Heart left ventricle (tissue), 16 donors: ENCODE data around the gene TXN2. TPM values are rescaled to one million over a fixed set of nuclear protein-coding genes. Genes with fewer than 3 reads are reported as not detected.

Experiments used
- ATAC-seq, 4 donors: fragments of 200-7000 bp; cut with Tn5 transposase; one replicate each; pipeline ENCODE4 v1.9.1; 2020 to 2022; ENCODE audit warnings: moderate library complexity in 4 of 4, mild to moderate bottlenecking in 3 of 4, moderate number of reproducible peaks in 1 of 4
- DNase-seq, 5 donors: peaks; one replicate each; pipeline ENCODE4 v3.0.0-alpha.2; 2020
- H3K27ac ChIP-seq, 12 donors: fragments of 200-600 bp; sonication (generic) in 4 of 12; one replicate each; pipeline versions ENCODE4 v1.5.0 to v1.8.0; 2016 to 2022; ENCODE audit warnings: mild to moderate bottlenecking in 2 of 12
- H3K27me3 ChIP-seq, 9 donors: fragments of 200-600 bp; sonication (generic) in 2 of 9; one replicate each; pipeline versions ENCODE4 v1.5.1 to v1.8.0; 2016 to 2022; ENCODE audit warnings: mild to moderate bottlenecking in 3 of 9
- H3K36me3 ChIP-seq, 9 donors: fragments of 200-600 bp; sonication (generic) in 2 of 9; one replicate each; pipeline versions ENCODE4 v1.5.0 to v1.8.0; 2018 to 2022; ENCODE audit warnings: mild to moderate bottlenecking in 2 of 9
- H3K4me1 ChIP-seq, 12 donors: fragments of 200-600 bp; sonication (generic) in 4 of 12; one replicate each; pipeline versions ENCODE4 v1.5.0 to v1.8.0; 2016 to 2022; ENCODE audit warnings: mild to moderate bottlenecking in 3 of 12
- H3K4me3 ChIP-seq, 12 donors: fragments of 200-600 bp; sonication (generic) in 4 of 12; one replicate each; pipeline versions ENCODE4 v1.5.0 to v1.8.0; 2017 to 2022; ENCODE audit warnings: mild to moderate bottlenecking in 9 of 12, moderate library complexity in 4 of 12
- H3K9me3 ChIP-seq, 12 donors: fragments of 200-600 bp; sonication (generic) in 4 of 12; one replicate each; pipeline versions ENCODE4 v1.5.0 to v1.8.0; 2016 to 2022; ENCODE audit warnings: mild to moderate bottlenecking in 1 of 12
- CTCF ChIP-seq, 12 donors: fragments of 200-600 bp; sonication (generic) in 4 of 12; IDR thresholded peaks; one replicate each; pipeline versions ENCODE4 v1.5.0 to v1.8.0; 2018 to 2022; ENCODE audit warnings: antibody characterized with exemption in 12 of 12, mild to moderate bottlenecking in 5 of 12
- POLR2A ChIP-seq, 2 donors: fragments of 450-650 bp; IDR thresholded peaks; one replicate each; pipeline ENCODE4 v1.6.1; 2017; ENCODE audit warnings: antibody characterized with exemption in 2 of 2, mild to moderate bottlenecking in 2 of 2, moderate library complexity in 2 of 2
- WGBS, 4 donors: extraction: QIAGEN DNeasy Blood & Tissue Kit in 2 of 4; methylation state at CpG; one replicate each; pipeline versions ENCODE4 v1.1.5 to v1.1.7; 2013 to 2018; 5-methylcytosine and 5-hydroxymethylcytosine counted together
- intact Hi-C, 10 donors: fragments of 100-400 bp; cut with DNase I; formaldehyde crosslinking; loops; one replicate each; pipeline versions ENCODE4 v1.11.1 to v1.14.2; 2022
- polyA plus RNA-seq, 2 donors: library from polyadenylated mRNA; stranded (reverse); fragments of 200-250 nt; gene quantifications; one replicate each; pipeline ENCODE4 v1.2.3, GENCODE V29; 2013
- total RNA-seq, 9 donors: library from RNA; depleted of rRNA in 2 of 9; stranded (reverse); fragments of >200 nt in 2 of 9; fragmentation: NEBNext Ultra II Directional in 3 of 9; extraction: Animal tissue kit (Norgen Biotek cat#: 25700) in 3 of 9; gene quantifications; one replicate each; pipeline versions ENCODE4 v1.1.0 to v1.2.4, GENCODE V29; 2016 to 2023
- donor health status: ischemic (EF 13 %, LVEDD 7.1; RV severe dilation, severe dysfunction).
- donor health status: healthy with polysubstance abuse.
- donor health status: DM: no; HTN: yes; CAD: no.
- donor health status: DM: no; HTN: no; CAD: no.
- donor health status: ischemic (EF 25% LVEDD 6.9; RV normal size, moderate dysfunction).
- donor health status: ischemic (EF 25% LVEDD 5.7; RV mildly dilated, moderate dysfunction).
- donor health status: healthy.
- donor health status: DM: yes; HTN: yes; CAD: no.
- donor health status: ischemic (EF 35%, LVEDD 5.7; RV mildly dilated, moderate dysfunction).
- donor health status: nonischemic (EF 11% LVEDD 7.7; RV severe dilation, severe dysfunction).
- donor health status: DM: yes; HTN: yes; CAD: no.
- donor health status: PGD.
- donor health status: ischemic (EF 29% LVEDD 5.4; RV normal size, mild dysfunction).
- donor health status: nonischemic (EF 23%, LVEDD 6.1; RV moderate dilation, normal function).

TXN2 gene
- total and polyA plus RNA-seq, 11 donors, result 87.9 to 160 (median 113) TPM

GRCh38 chr22:36442506-36443197, 38.8 kb downstream of the TXN2 start:
- H3K9me3 ChIP-seq, result peaks cover 0 to 9% (median 0%) of the 10 kb centered on the region in 12 donors
- DNase-seq (no peak), ATAC-seq (no peak)
- H3K27ac ChIP-seq, result no peak overlapping the region
- peaks cover 0 to 55% (median 0%) of the 10 kb centered on the region in 12 donors for H3K4me1 ChIP-seq
- no peaks in the 10 kb centered on the region for H3K36me3 ChIP-seq
- H3K27me3 ChIP-seq, result no peaks in the 10 kb centered on the region
- intact Hi-C loops, result loop anchor here in 1 of 10 donors (10.0 kb wide), 1 partner anchor 48 kb away; no protein-coding TSS in a partner anchor
- no peak for TF ChIP-seq CTCF (IDR thresholded peaks at IDR 0.05)
- no peak for TF ChIP-seq POLR2A (IDR thresholded peaks at IDR 0.05)
- 92 to 93% (median 92%) methylated on average over 10 to 12 of the region's 12 CpGs for WGBS, 4 donors
- no peak overlapping the region for H3K4me3 ChIP-seq

GRCh38 chr22:36440429-36441002, 40.9 kb downstream of the TXN2 start:
- DNase-seq (no peak), ATAC-seq (no peak)
- Histone ChIP-seq H3K9me3 (peaks cover 0 to 3% (median 0%) of the 10 kb centered on the region in 12 donors), H3K4me3 (no peak overlapping the region), H3K27ac (peak overlapping the region in 7 of 12 donors; percentile 6 to 69 (median 44)), H3K4me1 (peaks cover 0 to 52% (median 0%) of the 10 kb centered on the region in 12 donors), H3K36me3 (no peaks in the 10 kb centered on the region), H3K27me3 (no peaks in the 10 kb centered on the region)
- 90 to 98% (median 96%) methylated on average over 8 of the region's 8 CpGs for WGBS, 4 donors
- TF ChIP-seq POLR2A (IDR thresholded peaks at IDR 0.05), result no peak
- intact Hi-C loops, result loop anchor here in 1 of 10 donors (10.0 kb wide), 1 partner anchor 46 kb away; no protein-coding TSS in a partner anchor

GRCh38 chr22:36439481-36440271, 41.8 kb downstream of the TXN2 start:
- Histone ChIP-seq H3K27me3 (no peaks in the 10 kb centered on the region), H3K36me3 (no peaks in the 10 kb centered on the region), H3K27ac (peak overlapping the region in 8 of 12 donors; percentile 24 to 69 (median 44)), H3K4me1 (peaks cover 0 to 48% (median 0%) of the 10 kb centered on the region in 12 donors), H3K4me3 (no peak overlapping the region), H3K9me3 (no peaks in the 10 kb centered on the region)
- 83 to 93% (median 89%) methylated on average over 6 of the region's 6 CpGs for WGBS, 4 donors
- peak; percentile 65 to 88 (median 84) for DNase-seq
- peak; percentile 66 to 98 (median 90) for ATAC-seq
- TF ChIP-seq CTCF (IDR thresholded peaks at IDR 0.05) (no peak), POLR2A (IDR thresholded peaks at IDR 0.05) (no peak)
- intact Hi-C loops, result loop anchor here in 3 of 10 donors (1.0 to 10.0 kb wide), 3 partner anchors 19 to 45 kb away; no protein-coding TSS in a partner anchor

GRCh38 chr22:36435516-36436415, 45.7 kb downstream of the TXN2 start:
- Histone ChIP-seq H3K4me1 (peaks cover 0 to 41% (median 3%) of the 10 kb centered on the region in 12 donors), H3K27me3 (no peaks in the 10 kb centered on the region), H3K27ac (no peak overlapping the region), H3K9me3 (no peaks in the 10 kb centered on the region), H3K4me3 (no peak overlapping the region), H3K36me3 (no peaks in the 10 kb centered on the region)
- no peak for DNase-seq
- ATAC-seq, result peak in 1 of 4 donors; percentile 8
- 66 to 77% (median 72%) methylated on average over 16 of the region's 16 CpGs for WGBS, 4 donors
- intact Hi-C loops, result loop anchor here in 1 of 10 donors (5.0 kb wide), 1 partner anchor 38 kb away; no protein-coding TSS in a partner anchor
- TF ChIP-seq POLR2A (IDR thresholded peaks at IDR 0.05) (no peak), CTCF (IDR thresholded peaks at IDR 0.05) (no peak)
